MCF 10A (cell line): Measurements from ENCODE around the gene TMEM132E. TPM values are rescaled to one million over a fixed set of nuclear protein-coding genes. Genes with fewer than 3 reads are reported as not detected.

Experiments
- BruUV-seq: library from RNA; stranded (reverse); fragments of 400-500 nt; replicated peaks from 2 replicates; lab custom pipeline; 2021; lab: Mats Ljungman, UMichigan
- CTCF ChIA-PET: fragments of 300-600 bp; sonication (Branson Sonifier 250); formaldehyde crosslinking; extraction: SDS; loops from one replicate; lab custom pipeline; 2021; ENCODE audit warnings: antibody characterized with exemption, inconsistent platforms; lab: Yijun Ruan, JAX
- POLR2A ChIA-PET: fragments of 300-600, 350-650 bp; sonication (Branson Sonifier 250); formaldehyde crosslinking; extraction: SDS; loops from one replicate; lab custom pipeline; 2020; ENCODE audit warnings: antibody characterized with exemption, inconsistent platforms; lab: Yijun Ruan, JAX
- DNase-seq: peaks from one replicate; pipeline ENCODE4 v3.0.0-alpha.2; 2018; ENCODE audit not compliant: unreplicated experiment
- H3K27ac Mint-ChIP-seq: one replicate; pipeline ENCODE4 v1.8.0; 2022; ENCODE audit warnings: mild to moderate bottlenecking, low read depth, mixed read lengths; ENCODE audit not compliant: unreplicated experiment
- H3K27me3 Mint-ChIP-seq: one replicate; pipeline ENCODE4 v1.8.0; 2022; ENCODE audit warnings: mixed read lengths; ENCODE audit not compliant: insufficient read depth, unreplicated experiment
- H3K36me3 Mint-ChIP-seq: one replicate; pipeline ENCODE4 v1.8.0; 2022; ENCODE audit warnings: mild to moderate bottlenecking, moderate library complexity, mixed read lengths; ENCODE audit not compliant: insufficient read depth, unreplicated experiment
- H3K4me1 Mint-ChIP-seq: one replicate; pipeline ENCODE4 v1.8.0; 2022; ENCODE audit warnings: mixed read lengths; ENCODE audit not compliant: insufficient read depth, unreplicated experiment
- H3K4me3 Mint-ChIP-seq: one replicate; pipeline ENCODE4 v1.8.0; 2022; ENCODE audit warnings: mild to moderate bottlenecking, moderate library complexity, mixed read lengths; ENCODE audit not compliant: unreplicated experiment
- H3K9me3 Mint-ChIP-seq: one replicate; pipeline ENCODE4 v1.8.0; 2022; ENCODE audit warnings: mixed read lengths; ENCODE audit not compliant: unreplicated experiment
- intact Hi-C: fragments of 100-400 bp; cut with micrococcal nuclease; formaldehyde crosslinking; loops from 2 replicates; pipeline ENCODE4 v1.14.1; 2022
- total RNA-seq: library from RNA; stranded (reverse); gene quantifications from 2 replicates; pipeline ENCODE4 v1.2.3, GENCODE V29; 2022
- TF ChIP-seq, protein P1 (sequence below): fragments of 200-600 bp; IDR thresholded peaks from one replicate; pipeline ENCODE4 v1.8.0; 2022; ENCODE audit warnings: antibody characterized with exemption, mild to moderate bottlenecking; ENCODE audit not compliant: unreplicated experiment

TMEM132E gene
- total RNA-seq, 1 experiment from 2014 or later, result not detected

DNA sequence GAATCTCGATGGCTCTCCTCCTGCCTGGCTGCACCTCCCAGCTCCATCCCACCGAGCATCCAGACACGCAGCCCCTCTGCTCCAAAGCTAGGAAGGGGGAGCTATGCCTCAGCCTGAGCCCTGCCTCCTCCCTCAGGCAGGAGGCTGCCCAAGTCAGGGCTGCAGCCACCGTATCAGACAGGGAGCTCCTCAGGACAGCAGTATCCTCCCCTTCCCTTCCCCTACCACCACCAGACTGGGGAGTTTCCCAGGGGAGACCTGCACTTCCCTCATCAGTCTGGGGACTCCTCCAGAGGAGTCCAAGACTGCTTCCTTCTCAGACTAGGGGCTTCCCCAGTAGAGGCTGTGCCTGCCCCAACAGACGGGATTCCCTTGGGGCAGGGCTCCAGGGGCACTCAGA lies 17.5 kb downstream of the TMEM132E start:
- TF ChIP-seq, protein P1, sequence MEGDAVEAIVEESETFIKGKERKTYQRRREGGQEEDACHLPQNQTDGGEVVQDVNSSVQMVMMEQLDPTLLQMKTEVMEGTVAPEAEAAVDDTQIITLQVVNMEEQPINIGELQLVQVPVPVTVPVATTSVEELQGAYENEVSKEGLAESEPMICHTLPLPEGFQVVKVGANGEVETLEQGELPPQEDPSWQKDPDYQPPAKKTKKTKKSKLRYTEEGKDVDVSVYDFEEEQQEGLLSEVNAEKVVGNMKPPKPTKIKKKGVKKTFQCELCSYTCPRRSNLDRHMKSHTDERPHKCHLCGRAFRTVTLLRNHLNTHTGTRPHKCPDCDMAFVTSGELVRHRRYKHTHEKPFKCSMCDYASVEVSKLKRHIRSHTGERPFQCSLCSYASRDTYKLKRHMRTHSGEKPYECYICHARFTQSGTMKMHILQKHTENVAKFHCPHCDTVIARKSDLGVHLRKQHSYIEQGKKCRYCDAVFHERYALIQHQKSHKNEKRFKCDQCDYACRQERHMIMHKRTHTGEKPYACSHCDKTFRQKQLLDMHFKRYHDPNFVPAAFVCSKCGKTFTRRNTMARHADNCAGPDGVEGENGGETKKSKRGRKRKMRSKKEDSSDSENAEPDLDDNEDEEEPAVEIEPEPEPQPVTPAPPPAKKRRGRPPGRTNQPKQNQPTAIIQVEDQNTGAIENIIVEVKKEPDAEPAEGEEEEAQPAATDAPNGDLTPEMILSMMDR, result no peak
- no peaks in the 10 kb centered on the region for H3K27me3 Mint-ChIP-seq
- no peaks in the 10 kb centered on the region for H3K9me3 Mint-ChIP-seq
- POLR2A ChIA-PET, result no interaction called here
- CTCF ChIA-PET, result interaction anchor here (0.6 to 0.7 kb wide), 2 partner anchors 96 to 187 kb away, joined by 3 read pairs; no protein-coding TSS in a partner anchor
- DNase-seq, result no peak
- no peak overlapping the region for H3K27ac Mint-ChIP-seq
- no peak overlapping the region for H3K4me3 Mint-ChIP-seq
- no peaks in the 10 kb centered on the region for H3K36me3 Mint-ChIP-seq
- no peaks in the 10 kb centered on the region for H3K4me1 Mint-ChIP-seq
- intact Hi-C loops, result no loop called here
- no TSS peak for BruUV-seq

DNA sequence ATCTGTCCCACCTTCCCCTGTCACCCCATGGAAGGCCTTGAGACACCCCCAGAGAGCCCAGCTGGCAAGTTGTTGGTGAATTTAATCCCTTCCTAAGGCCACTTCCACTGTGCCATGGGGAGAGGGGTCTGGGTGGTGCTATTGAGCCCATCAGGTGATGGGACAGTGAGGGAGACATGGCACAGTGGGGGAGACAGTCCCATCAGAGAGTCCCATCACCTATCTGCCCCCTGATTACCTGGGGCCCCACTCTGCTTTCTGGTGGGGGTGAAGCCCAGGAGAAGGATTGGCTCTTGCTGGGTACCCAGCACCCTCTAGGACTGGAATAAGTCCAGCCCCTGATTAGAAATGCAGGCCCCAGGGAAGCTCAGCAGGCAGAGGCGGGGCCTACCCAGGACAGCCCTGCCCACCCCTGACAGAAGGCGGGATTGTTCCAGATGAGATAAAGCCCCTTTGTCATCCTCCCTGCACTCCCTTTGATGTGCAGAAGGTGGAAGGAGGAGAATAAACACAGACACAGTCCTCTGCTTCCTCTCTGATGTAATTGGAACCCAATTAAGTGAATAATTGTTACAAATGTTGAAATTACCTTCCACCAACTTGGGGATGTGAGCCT lies 18.9 kb downstream of the TMEM132E start:
- Mint-ChIP-seq H3K4me1 (no peaks in the 10 kb centered on the region), H3K36me3 (no peaks in the 10 kb centered on the region), H3K27ac (no peak overlapping the region), H3K27me3 (no peaks in the 10 kb centered on the region), H3K9me3 (no peaks in the 10 kb centered on the region), H3K4me3 (no peak overlapping the region)
- ChIA-PET CTCF (no interaction called here), POLR2A (no interaction called here)
- TF ChIP-seq, protein P1, result no peak
- intact Hi-C loops, result no loop called here
- BruUV-seq, result no TSS peak
- DNase-seq, result no peak

DNA sequence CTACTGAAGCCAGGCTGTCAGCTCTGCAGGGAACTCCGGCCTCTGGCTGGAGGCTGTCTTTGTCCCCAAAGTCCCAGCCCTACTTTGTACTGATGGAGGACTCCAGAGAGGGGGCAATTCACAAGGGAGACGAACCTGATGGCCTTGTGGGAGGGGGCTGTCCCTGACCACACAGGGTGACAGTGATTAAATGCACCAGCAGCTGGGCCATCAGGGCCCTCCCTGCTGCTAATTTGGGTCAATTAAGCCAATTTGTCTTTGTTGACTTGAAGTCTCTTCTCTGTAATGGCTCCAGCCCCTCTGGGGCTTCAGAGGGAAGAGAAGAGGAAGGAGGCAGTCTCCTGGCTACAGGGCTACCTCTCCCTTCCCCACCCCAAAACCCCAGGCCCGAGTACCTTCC lies 22.0 kb downstream of the TMEM132E start:
- BruUV-seq, result no TSS peak
- intact Hi-C loops, result no loop called here
- no peaks in the 10 kb centered on the region for H3K36me3 Mint-ChIP-seq
- TF ChIP-seq, protein P1, result no peak
- DNase-seq, result no peak
- no peak overlapping the region for H3K27ac Mint-ChIP-seq
- no peaks in the 10 kb centered on the region for H3K4me1 Mint-ChIP-seq
- H3K27me3 Mint-ChIP-seq, result no peaks in the 10 kb centered on the region
- CTCF ChIA-PET, result no interaction called here
- no peaks in the 10 kb centered on the region for H3K9me3 Mint-ChIP-seq
- no peak overlapping the region for H3K4me3 Mint-ChIP-seq
- POLR2A ChIA-PET, result no interaction called here

DNA sequence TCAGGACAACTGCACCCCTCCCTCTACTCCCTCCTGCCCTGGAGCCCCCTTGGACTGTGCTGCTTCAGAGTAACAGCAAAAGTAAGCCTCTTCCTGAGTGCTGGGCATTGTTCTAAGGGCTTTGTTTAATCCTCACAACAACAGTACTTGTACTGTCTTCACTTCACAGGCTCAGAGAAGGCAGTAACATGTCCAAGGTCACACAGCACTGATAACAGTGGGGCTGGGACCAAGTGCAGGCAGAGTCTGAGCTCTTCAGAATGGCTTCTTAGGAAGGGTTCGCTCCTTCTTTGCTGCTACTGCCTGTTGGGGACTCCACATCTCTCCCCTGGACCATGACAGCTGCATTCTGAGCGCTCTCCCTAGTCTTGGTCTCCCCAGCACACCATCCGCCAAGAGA lies 24.6 kb downstream of the TMEM132E start:
- POLR2A ChIA-PET, result no interaction called here
- no TSS peak for BruUV-seq
- DNase-seq, result no peak

More for the DNA sequence above, 24.6 kb downstream of the TMEM132E start:
- TF ChIP-seq, protein P1, result no peak
- Mint-ChIP-seq H3K4me1 (no peaks in the 10 kb centered on the region), H3K36me3 (no peaks in the 10 kb centered on the region), H3K4me3 (no peak overlapping the region), H3K9me3 (no peaks in the 10 kb centered on the region), H3K27ac (no peak overlapping the region), H3K27me3 (no peaks in the 10 kb centered on the region)
- CTCF ChIA-PET, result interaction anchor here (0.6 to 0.7 kb wide), 2 partner anchors 35 to 42 kb away, joined by 3 to 4 read pairs; no protein-coding TSS in a partner anchor
- intact Hi-C loops, result no loop called here
